Left lung (tissue), 10 donors: ENCODE measurements around the gene PREP. TPM values are rescaled to one million over a fixed set of nuclear protein-coding genes. Genes with fewer than 3 reads are reported as not detected.

Experiments
- ATAC-seq: fragments of 200-7000 bp; cut with Tn5 transposase; one replicate; pipeline ENCODE4 v1.9.1; 2020; ENCODE audit warnings: moderate library complexity
- DNase-seq, 4 donors: peaks; one replicate each; pipeline ENCODE4 v3.0.0-alpha.2; 2013 to 2020
- H3K27ac ChIP-seq, 2 donors: fragments of 200-600 bp; sonication (generic) in 1 of 2; one replicate each; pipeline versions ENCODE4 v1.5.0 to v1.8.0; 2020 to 2021
- H3K27me3 ChIP-seq, 2 donors: fragments of 200-600 bp; sonication (generic) in 1 of 2; one replicate each; pipeline versions ENCODE4 v1.5.0 to v1.8.0; 2020 to 2021
- H3K36me3 ChIP-seq, 2 donors: fragments of 200-600 bp; sonication (generic) in 1 of 2; one replicate each; pipeline versions ENCODE4 v1.5.0 to v1.8.0; 2020 to 2021
- H3K4me1 ChIP-seq, 2 donors: fragments of 200-600 bp; one replicate each; pipeline ENCODE4 v1.8.0; 2021
- H3K4me3 ChIP-seq, 2 donors: fragments of 200-600 bp; sonication (generic) in 1 of 2; one replicate each; pipeline versions ENCODE4 v1.5.0 to v1.8.0; 2020 to 2021; ENCODE audit warnings: mild to moderate bottlenecking in 1 of 2
- H3K9me3 ChIP-seq, 2 donors: fragments of 200-600 bp; sonication (generic) in 1 of 2; one replicate each; pipeline versions ENCODE4 v1.5.0 to v1.8.0; 2020 to 2021
- intact Hi-C, 2 donors: fragments of 100-400 bp; cut with DNase I; formaldehyde crosslinking; loops; one replicate each; pipeline versions ENCODE4 v1.11.2 to v1.14.2; 2022
- polyA plus RNA-seq, 6 donors: library from polyadenylated mRNA; unstranded; fragments of 120-200 nt; gene quantifications; one replicate each; pipeline ENCODE4 v1.2.1, GENCODE V29; 2013; ENCODE audit not compliant: insufficient read length in 6 of 6
- total RNA-seq, 2 donors: library from RNA; stranded (reverse); fragmentation: NEBNext Ultra II Directional; extraction: Animal tissue kit (Norgen Biotek cat#: 25700); gene quantifications; one replicate each; pipeline ENCODE4 v1.2.1, GENCODE V29; 2021
- TF ChIP-seq, protein P1 (sequence below), 2 donors: fragments of 200-600 bp; sonication (generic) in 1 of 2; IDR thresholded peaks; one replicate each; pipeline versions ENCODE4 v1.5.0 to v1.8.0; 2021; ENCODE audit warnings: antibody characterized with exemption in 2 of 2
- donor health status: DM: no; HTN: yes; CAD: no.
- donor health status: DM: no; HTN: no; CAD: no.

The PREP gene
- total and polyA plus RNA-seq, 8 donors, result 34.9 to 42.7 (median 36.8) TPM

DNA sequence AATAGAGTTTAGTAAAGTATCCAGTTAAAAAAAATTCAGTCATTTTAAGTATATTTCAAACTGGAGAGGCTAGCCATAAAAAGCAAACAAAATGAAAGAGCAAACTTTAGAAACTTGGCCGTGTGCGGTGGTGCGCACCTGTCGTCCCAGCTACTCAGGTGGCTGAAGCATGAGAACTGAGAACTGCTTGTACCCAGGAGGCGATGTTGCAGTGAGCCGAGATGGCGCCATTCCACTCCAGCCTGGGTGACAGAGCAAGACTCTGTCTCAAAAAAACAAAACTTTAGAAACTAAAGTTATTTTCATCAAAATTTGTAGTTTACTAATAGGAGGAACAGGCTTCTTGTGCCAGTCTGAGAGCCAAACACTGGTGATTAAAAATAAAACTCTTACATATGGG lies 122.8 kb downstream of the PREP start:
- ATAC-seq (peak; percentile 62), DNase-seq (no peak)
- TF ChIP-seq, protein P1, sequence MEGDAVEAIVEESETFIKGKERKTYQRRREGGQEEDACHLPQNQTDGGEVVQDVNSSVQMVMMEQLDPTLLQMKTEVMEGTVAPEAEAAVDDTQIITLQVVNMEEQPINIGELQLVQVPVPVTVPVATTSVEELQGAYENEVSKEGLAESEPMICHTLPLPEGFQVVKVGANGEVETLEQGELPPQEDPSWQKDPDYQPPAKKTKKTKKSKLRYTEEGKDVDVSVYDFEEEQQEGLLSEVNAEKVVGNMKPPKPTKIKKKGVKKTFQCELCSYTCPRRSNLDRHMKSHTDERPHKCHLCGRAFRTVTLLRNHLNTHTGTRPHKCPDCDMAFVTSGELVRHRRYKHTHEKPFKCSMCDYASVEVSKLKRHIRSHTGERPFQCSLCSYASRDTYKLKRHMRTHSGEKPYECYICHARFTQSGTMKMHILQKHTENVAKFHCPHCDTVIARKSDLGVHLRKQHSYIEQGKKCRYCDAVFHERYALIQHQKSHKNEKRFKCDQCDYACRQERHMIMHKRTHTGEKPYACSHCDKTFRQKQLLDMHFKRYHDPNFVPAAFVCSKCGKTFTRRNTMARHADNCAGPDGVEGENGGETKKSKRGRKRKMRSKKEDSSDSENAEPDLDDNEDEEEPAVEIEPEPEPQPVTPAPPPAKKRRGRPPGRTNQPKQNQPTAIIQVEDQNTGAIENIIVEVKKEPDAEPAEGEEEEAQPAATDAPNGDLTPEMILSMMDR (IDR thresholded peaks at IDR 0.05), result no peak
- peaks cover 0 to 80% of the 10 kb centered on the region in 2 donors for H3K36me3 ChIP-seq
- no peaks in the 10 kb centered on the region for H3K27me3 ChIP-seq
- H3K4me1 ChIP-seq, result no peaks in the 10 kb centered on the region
- no peaks in the 10 kb centered on the region for H3K9me3 ChIP-seq
- H3K4me3 ChIP-seq, result no peak overlapping the region
- H3K27ac ChIP-seq, result no peak overlapping the region
- intact Hi-C loops, result no loop called here

DNA sequence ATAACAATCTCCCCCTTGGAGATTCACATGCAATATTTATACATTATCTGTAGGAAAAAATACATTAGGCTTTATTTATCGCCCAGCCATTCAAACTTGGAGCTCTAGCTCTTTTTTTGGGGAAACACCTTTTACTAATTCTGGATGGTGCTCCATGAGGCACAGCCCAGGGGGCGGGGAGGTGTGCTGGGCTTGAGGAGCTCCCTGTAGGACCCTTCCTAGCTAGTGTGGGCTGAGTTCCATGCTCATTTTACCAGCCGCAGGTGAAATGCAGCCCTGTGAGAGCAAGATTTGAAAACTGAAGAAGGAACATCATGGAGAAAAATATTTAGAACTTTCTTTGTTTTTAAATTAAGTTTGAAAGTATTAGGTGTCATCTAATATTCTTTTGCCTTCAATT lies 123.4 kb downstream of the PREP start:
- DNase-seq, result no peak
- no peaks in the 10 kb centered on the region for H3K9me3 ChIP-seq
- intact Hi-C loops, result no loop called here
- no peak overlapping the region for H3K27ac ChIP-seq
- no peaks in the 10 kb centered on the region for H3K27me3 ChIP-seq
- H3K36me3 ChIP-seq, result peaks cover 0 to 75% of the 10 kb centered on the region in 2 donors
- no peak for ATAC-seq
- TF ChIP-seq, protein P1 (IDR thresholded peaks at IDR 0.05), result no peak
- H3K4me3 ChIP-seq, result no peak overlapping the region
- no peaks in the 10 kb centered on the region for H3K4me1 ChIP-seq

- Histone ChIP-seq H3K36me3 (peaks cover 0 to 69% of the 10 kb centered on the region in 2 donors), H3K27me3 (no peaks in the 10 kb centered on the region), H3K4me1 (no peaks in the 10 kb centered on the region), H3K9me3 (no peaks in the 10 kb centered on the region), H3K4me3 (no peak overlapping the region), H3K27ac (no peak overlapping the region)
- intact Hi-C loops, result no loop called here
- TF ChIP-seq, protein P1 (IDR thresholded peaks at IDR 0.05), result no peak
- DNase-seq (no peak), ATAC-seq (peak; percentile 52)
Measured at GRCh38 chr6:105278813-105279212, 124.1 kb downstream of the PREP start.

GRCh38 chr6:105278035-105278434 lies 124.8 kb downstream of the PREP start:
- H3K4me1 ChIP-seq, result no peaks in the 10 kb centered on the region
- intact Hi-C loops, result no loop called here
- DNase-seq (peak in 1 of 4 donors; percentile 70), ATAC-seq (no peak)
- H3K4me3 ChIP-seq, result no peak overlapping the region
- TF ChIP-seq, protein P1 (IDR thresholded peaks at IDR 0.05), result no peak
- peaks cover 0 to 67% of the 10 kb centered on the region in 2 donors for H3K36me3 ChIP-seq
- no peaks in the 10 kb centered on the region for H3K9me3 ChIP-seq
- no peak overlapping the region for H3K27ac ChIP-seq
- H3K27me3 ChIP-seq, result no peaks in the 10 kb centered on the region

- no peaks in the 10 kb centered on the region for H3K4me1 ChIP-seq
- no peaks in the 10 kb centered on the region for H3K9me3 ChIP-seq
- DNase-seq (no peak), ATAC-seq (no peak)
- TF ChIP-seq, protein P1 (IDR thresholded peaks at IDR 0.05), result no peak
- no peak overlapping the region for H3K4me3 ChIP-seq
- intact Hi-C loops, result no loop called here
- no peak overlapping the region for H3K27ac ChIP-seq
- peaks cover 0 to 50% of the 10 kb centered on the region in 2 donors for H3K36me3 ChIP-seq
- H3K27me3 ChIP-seq, result no peaks in the 10 kb centered on the region
Measured at GRCh38 chr6:105276374-105276773, 126.5 kb downstream of the PREP start.
